Memory B cell (primary cell): Measurements from ENCODE around the gene KAT14.
"Not testable (repeated sequence)": the region's sequence is repeated elsewhere in the genome, so short reads cannot be mapped to it uniquely, and the experiment has no call there.

Experiments used
- ATAC-seq: fragments of 150-1000 bp; cut with Tn5 transposase; 2 replicates; pipeline ENCODE4 v1.10.0; 2021; ENCODE audit warnings: low read depth, mild to moderate bottlenecking, moderate library complexity
- DNase-seq, 2 donors: peaks; one replicate each; pipeline ENCODE4 v3.0.0; 2022; ENCODE audit warnings: low spot score in 2 of 2
- H3K27ac Mint-ChIP-seq: one replicate; pipeline ENCODE4 v1.8.0; 2022; ENCODE audit warnings: mild to moderate bottlenecking, moderate library complexity, mixed read lengths
- H3K27me3 Mint-ChIP-seq: one replicate; pipeline ENCODE4 v1.8.0; 2022; ENCODE audit warnings: mixed read lengths
- H3K36me3 Mint-ChIP-seq: one replicate; pipeline ENCODE4 v1.8.0; 2022; ENCODE audit warnings: mild to moderate bottlenecking, mixed read lengths
- H3K4me1 Mint-ChIP-seq: one replicate; pipeline ENCODE4 v1.8.0; 2022; ENCODE audit warnings: mixed read lengths
- H3K4me3 Mint-ChIP-seq: one replicate; pipeline ENCODE4 v1.8.0; 2022; ENCODE audit warnings: mild to moderate bottlenecking, moderate library complexity, mixed read lengths
- H3K9me3 Mint-ChIP-seq: one replicate; pipeline ENCODE4 v1.8.0; 2022; ENCODE audit warnings: mixed read lengths

Gene KAT14

DNA sequence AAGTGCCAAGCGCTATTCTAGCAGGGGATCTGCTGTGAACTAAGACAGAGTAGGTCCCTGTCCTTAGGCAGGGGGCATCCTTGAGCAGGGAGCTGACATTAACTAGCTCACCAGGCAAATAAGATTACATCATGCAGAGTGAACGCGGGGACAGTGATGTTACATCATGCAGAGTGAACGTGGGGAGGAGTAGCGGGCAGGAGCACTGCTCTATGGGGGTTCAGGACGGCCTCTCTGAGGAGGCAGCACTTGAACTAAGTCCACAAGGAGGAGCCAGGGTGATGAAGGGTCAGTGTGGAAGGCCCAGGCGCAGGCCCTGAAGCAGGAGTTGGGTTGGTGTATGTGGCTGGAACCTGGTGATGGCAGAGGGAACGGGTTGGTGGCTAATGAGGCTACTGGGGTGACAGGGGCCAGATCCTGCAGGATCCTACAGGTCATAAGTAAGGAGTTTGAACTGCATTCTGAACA, 38.7 kb downstream of the KAT14 start:
- Mint-ChIP-seq H3K9me3 (peaks cover 6% of the 10 kb centered on the region), H3K27ac (no peak overlapping the region)
- ATAC-seq = no peak

DNA sequence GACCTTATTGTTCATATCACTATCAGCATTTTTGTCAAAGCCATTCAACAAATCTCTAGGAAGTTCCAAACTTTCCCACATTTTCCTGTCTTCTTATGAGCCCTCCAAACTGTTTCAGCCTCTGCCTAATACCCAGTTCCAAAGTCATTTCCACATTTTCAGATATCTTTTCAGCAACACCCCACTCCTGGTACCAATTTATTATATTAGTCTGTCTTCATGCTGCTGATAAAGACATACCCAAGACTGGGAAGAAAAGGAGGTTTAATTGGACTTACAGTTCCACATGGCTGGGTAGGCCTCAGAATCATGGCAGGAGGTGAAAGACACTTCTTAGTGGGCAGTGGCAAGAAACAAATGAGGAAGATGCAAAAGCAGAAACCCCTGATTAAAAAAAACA, 42.7 kb downstream of the KAT14 start:
- not testable (repeated sequence) for DNase-seq, H3K4me3 Mint-ChIP-seq, H3K27me3 Mint-ChIP-seq, H3K4me1 Mint-ChIP-seq, H3K9me3 Mint-ChIP-seq, ATAC-seq
- peak overlapping the region; percentile 33 for H3K27ac Mint-ChIP-seq
- peaks cover 50% of the 10 kb centered on the region for H3K36me3 Mint-ChIP-seq

More for the DNA sequence above, 38.7 kb downstream of the KAT14 start:
- H3K27me3 Mint-ChIP-seq = no peaks in the 10 kb centered on the region
- H3K36me3 Mint-ChIP-seq = peaks cover 49% of the 10 kb centered on the region
- no peak for DNase-seq
- peaks cover 13% of the 10 kb centered on the region for H3K4me1 Mint-ChIP-seq
- no peak overlapping the region for H3K4me3 Mint-ChIP-seq

GRCh38 chr20:18180815-18181214, 43.2 kb downstream of the KAT14 start:
- H3K27me3 Mint-ChIP-seq = no peaks in the 10 kb centered on the region
- peaks cover 6% of the 10 kb centered on the region for H3K4me1 Mint-ChIP-seq
- H3K36me3 Mint-ChIP-seq = peaks cover 47% of the 10 kb centered on the region
- peaks cover 6% of the 10 kb centered on the region for H3K9me3 Mint-ChIP-seq
- no peak overlapping the region for H3K4me3 Mint-ChIP-seq
- ATAC-seq (no peak), DNase-seq (no peak)
- H3K27ac Mint-ChIP-seq = no peak overlapping the region

DNA sequence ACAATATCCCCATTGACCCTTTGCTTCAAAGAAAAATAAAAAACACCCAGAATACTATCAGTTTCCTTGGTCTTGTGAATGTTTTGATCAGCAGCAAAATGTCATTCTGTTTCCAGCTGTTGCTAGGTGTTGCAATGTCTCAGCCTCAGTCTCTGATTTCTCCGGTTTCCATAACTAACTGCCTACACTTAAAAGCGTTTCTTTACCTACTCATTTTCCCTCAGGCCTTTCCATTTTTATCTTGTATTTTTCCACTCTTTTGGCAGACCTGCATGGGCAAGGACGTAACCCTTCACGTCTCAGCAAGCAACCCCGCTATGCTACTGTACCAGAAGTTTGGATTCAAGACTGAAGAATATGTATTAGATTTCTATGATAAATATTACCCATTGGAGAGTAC, 49.4 kb downstream of the KAT14 start:
- Mint-ChIP-seq H3K36me3 (peaks cover 41% of the 10 kb centered on the region), H3K27me3 (no peaks in the 10 kb centered on the region), H3K9me3 (no peaks in the 10 kb centered on the region), H3K4me1 (no peaks in the 10 kb centered on the region), H3K27ac (peak overlapping the region; percentile 45), H3K4me3 (no peak overlapping the region)
- ATAC-seq (no peak), DNase-seq (no peak)

GRCh38 chr20:18188434-18188833, 50.8 kb downstream of the KAT14 start:
- Mint-ChIP-seq H3K36me3 (peaks cover 36% of the 10 kb centered on the region), H3K4me3 (no peak overlapping the region), H3K27ac (no peak overlapping the region), H3K4me1 (no peaks in the 10 kb centered on the region), H3K27me3 (no peaks in the 10 kb centered on the region), H3K9me3 (no peaks in the 10 kb centered on the region)
- ATAC-seq = no peak
- no peak for DNase-seq

- Mint-ChIP-seq H3K27ac (no peak overlapping the region), H3K4me3 (no peak overlapping the region), H3K36me3 (peaks cover 25% of the 10 kb centered on the region), H3K27me3 (no peaks in the 10 kb centered on the region), H3K4me1 (no peaks in the 10 kb centered on the region), H3K9me3 (no peaks in the 10 kb centered on the region)
- DNase-seq (no peak), ATAC-seq (no peak)
Observed at GRCh38 chr20:18190338-18191233, 52.9 kb downstream of the KAT14 start.

- Mint-ChIP-seq H3K9me3 (no peaks in the 10 kb centered on the region), H3K27me3 (no peaks in the 10 kb centered on the region), H3K36me3 (peaks cover 19% of the 10 kb centered on the region), H3K4me1 (no peaks in the 10 kb centered on the region), H3K4me3 (no peak overlapping the region), H3K27ac (no peak overlapping the region)
- DNase-seq = no peak
- no peak for ATAC-seq
Observed at GRCh38 chr20:18191306-18191705, 53.6 kb downstream of the KAT14 start.

DNA sequence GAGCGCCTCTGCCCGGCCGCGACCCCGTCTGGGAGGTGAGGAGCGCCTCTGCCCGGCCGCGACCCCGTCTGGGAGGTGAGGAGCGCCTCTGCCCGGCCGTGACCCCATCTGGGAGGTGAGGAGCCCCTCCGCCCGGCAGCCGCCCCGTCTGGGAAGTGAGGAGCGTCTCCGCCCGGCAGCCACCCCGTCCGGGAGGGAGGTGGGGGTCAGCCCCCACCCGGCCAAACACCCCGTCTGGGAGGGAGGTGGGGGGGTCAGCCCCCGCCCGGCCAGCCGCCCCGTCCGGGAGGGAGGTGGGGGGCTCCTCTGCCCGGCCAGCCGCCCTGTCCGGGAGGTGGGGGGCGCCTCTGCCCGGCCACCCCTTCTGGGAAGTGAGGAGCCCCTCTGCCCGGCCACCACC, 56.8 kb downstream of the KAT14 start:
- not testable (repeated sequence) for H3K27ac Mint-ChIP-seq, H3K4me1 Mint-ChIP-seq, H3K36me3 Mint-ChIP-seq, ATAC-seq, H3K4me3 Mint-ChIP-seq, H3K27me3 Mint-ChIP-seq, DNase-seq, H3K9me3 Mint-ChIP-seq

- H3K27me3 Mint-ChIP-seq = no peaks in the 10 kb centered on the region
- ATAC-seq (no peak), DNase-seq (no peak)
- H3K9me3 Mint-ChIP-seq = no peaks in the 10 kb centered on the region
- H3K4me1 Mint-ChIP-seq = no peaks in the 10 kb centered on the region
- H3K4me3 Mint-ChIP-seq = no peak overlapping the region
- H3K36me3 Mint-ChIP-seq = peaks cover 3% of the 10 kb centered on the region
- H3K27ac Mint-ChIP-seq = no peak overlapping the region
Observed at GRCh38 chr20:18195931-18196330, 58.3 kb downstream of the KAT14 start.

- Mint-ChIP-seq H3K9me3 (peaks cover 9% of the 10 kb centered on the region), H3K4me1 (no peaks in the 10 kb centered on the region), H3K27ac (no peak overlapping the region), H3K4me3 (no peak overlapping the region), H3K27me3 (no peaks in the 10 kb centered on the region), H3K36me3 (peaks cover 13% of the 10 kb centered on the region)
- DNase-seq (no peak), ATAC-seq (no peak)
Observed at GRCh38 chr20:18197382-18198070, 59.9 kb downstream of the KAT14 start.

DNA sequence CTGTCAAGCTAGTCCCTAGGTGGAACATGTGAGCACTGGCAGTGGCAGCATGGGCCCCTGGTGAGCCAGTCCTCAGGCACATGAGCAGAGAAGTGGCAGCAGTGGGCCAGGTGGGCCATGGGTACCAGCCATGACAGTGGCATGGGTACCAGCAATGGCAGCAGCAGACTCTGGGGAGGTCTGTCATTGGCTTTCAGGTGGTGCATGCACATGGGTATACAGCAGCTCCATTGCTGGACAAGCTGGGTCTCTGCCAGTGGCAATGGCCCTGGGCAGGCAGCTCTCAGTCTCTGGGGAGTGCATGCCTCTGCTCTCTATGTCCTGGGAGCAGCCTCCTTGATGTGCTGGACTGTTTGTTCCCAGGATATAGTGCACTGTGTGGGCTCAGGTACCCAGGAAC, 65.3 kb downstream of the KAT14 start:
- Mint-ChIP-seq H3K36me3 (peaks cover 15% of the 10 kb centered on the region), H3K4me1 (no peaks in the 10 kb centered on the region), H3K9me3 (peaks cover 9% of the 10 kb centered on the region), H3K4me3 (no peak overlapping the region), H3K27ac (no peak overlapping the region), H3K27me3 (no peaks in the 10 kb centered on the region)
- ATAC-seq (no peak), DNase-seq (no peak)

DNA sequence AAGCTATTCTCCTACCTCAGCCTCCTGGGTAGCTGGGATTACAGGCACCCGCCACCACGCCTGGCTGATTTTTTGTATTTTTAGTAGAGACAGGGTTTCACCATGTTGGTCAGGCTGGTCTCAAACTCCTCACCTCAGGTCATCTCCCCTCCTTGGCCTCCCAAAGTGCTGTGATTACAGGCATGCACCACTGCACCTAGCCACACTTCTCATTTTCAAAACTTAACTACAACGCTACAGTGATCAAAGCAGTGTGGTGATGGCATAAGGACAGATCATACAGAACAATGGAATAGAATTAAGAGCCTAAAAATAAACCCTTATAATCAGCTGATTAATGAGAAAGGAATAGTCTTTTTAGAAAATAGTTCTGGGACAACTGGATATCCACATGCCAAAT, 66.0 kb downstream of the KAT14 start:
- DNase-seq, H3K4me1 Mint-ChIP-seq, ATAC-seq, H3K27me3 Mint-ChIP-seq, H3K9me3 Mint-ChIP-seq, H3K27ac Mint-ChIP-seq, H3K4me3 Mint-ChIP-seq: not testable (repeated sequence)
- peaks cover 15% of the 10 kb centered on the region for H3K36me3 Mint-ChIP-seq

DNA sequence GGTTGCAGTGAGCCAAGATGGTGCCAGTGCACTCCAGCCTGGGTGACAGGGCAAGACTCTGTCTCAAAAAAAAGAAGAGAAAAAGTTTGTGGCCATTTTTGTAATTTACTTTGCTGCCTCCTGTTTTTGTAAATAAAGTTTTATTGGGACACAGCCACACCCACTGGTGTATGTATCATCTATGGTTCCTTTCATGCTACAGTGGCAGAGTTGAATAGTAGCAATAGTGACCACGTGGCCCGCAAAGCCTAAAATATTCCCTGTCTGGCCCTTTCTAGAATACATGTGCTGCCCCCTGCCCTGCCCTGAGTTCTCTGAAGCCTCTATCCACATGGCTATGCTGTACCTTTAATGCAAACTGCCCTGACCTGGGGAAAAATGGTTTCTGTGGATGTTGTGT, 75.3 kb downstream of the KAT14 start:
- Mint-ChIP-seq H3K9me3 (peaks cover 2% of the 10 kb centered on the region), H3K36me3 (peaks cover 4% of the 10 kb centered on the region), H3K4me3 (no peak overlapping the region), H3K27ac (no peak overlapping the region), H3K27me3 (peaks cover 4% of the 10 kb centered on the region), H3K4me1 (no peaks in the 10 kb centered on the region)
- no peak for ATAC-seq
- DNase-seq = no peak

- Mint-ChIP-seq H3K4me1 (no peaks in the 10 kb centered on the region), H3K27ac (no peak overlapping the region), H3K4me3 (no peak overlapping the region), H3K9me3 (peaks cover 2% of the 10 kb centered on the region), H3K36me3 (peaks cover 4% of the 10 kb centered on the region), H3K27me3 (peaks cover 5% of the 10 kb centered on the region)
- ATAC-seq = no peak
- DNase-seq = no peak
Observed at GRCh38 chr20:18215566-18215965, 77.9 kb downstream of the KAT14 start.
